CD4-positive, alpha-beta memory T cell (primary cell): ENCODE data around the gene TTC6. TPM values are rescaled to one million over a fixed set of nuclear protein-coding genes. Genes with fewer than 3 reads are reported as not detected.

Source experiments
- CTCF ChIA-PET: fragments of 350-600 bp; sonication (Branson Sonifier 250); formaldehyde crosslinking; loops from one replicate; lab custom pipeline; 2021; ENCODE audit warnings: inconsistent platforms; ENCODE audit not compliant: partially characterized antibody; lab: Charles Lee
- POLR2A ChIA-PET: fragments of 350-600 bp; sonication (Branson Sonifier 250); formaldehyde crosslinking; loops from one replicate; lab custom pipeline; 2021; ENCODE audit not compliant: partially characterized antibody; lab: Charles Lee
- DNase-seq, 5 donors: peaks; one replicate each; pipeline versions ENCODE4 v3.0.0 to v3.0.0-alpha.2; 2020 to 2022; ENCODE audit warnings: mixed read lengths in 1 of 5
- H3K27ac ChIP-seq: one replicate; pipeline ENCODE4 v1.7.0; 2013; ENCODE audit warnings: low read depth, low read length
- H3K27me3 ChIP-seq: 2 replicates; pipeline ENCODE4 v1.7.0; 2013; ENCODE audit warnings: mild to moderate bottlenecking, low read length, moderate library complexity; ENCODE audit not compliant: insufficient read depth
- H3K36me3 ChIP-seq: 2 replicates; pipeline ENCODE4 v1.7.0; 2013; ENCODE audit warnings: mild to moderate bottlenecking, low read length, moderate library complexity; ENCODE audit not compliant: insufficient read depth
- H3K4me1 ChIP-seq: 2 replicates; pipeline ENCODE4 v1.7.0; 2013; ENCODE audit warnings: mild to moderate bottlenecking, low read length, moderate library complexity; ENCODE audit not compliant: insufficient read depth
- H3K4me3 ChIP-seq, 2 donors: one replicate each; pipeline ENCODE4 v1.7.0; 2013; ENCODE audit warnings: low read length in 2 of 2, mild to moderate bottlenecking in 1 of 2
- H3K9me3 ChIP-seq, 2 donors: one replicate each; pipeline ENCODE4 v1.7.0; 2013; ENCODE audit warnings: low read length in 2 of 2, control low read depth in 1 of 2; ENCODE audit not compliant: control insufficient read depth in 1 of 2
- H3K27ac Mint-ChIP-seq, 7 donors: one replicate each; pipeline ENCODE4 v1.8.0; 2020 to 2021; ENCODE audit warnings: mixed read lengths in 7 of 7, mild to moderate bottlenecking in 6 of 7, inconsistent platforms in 3 of 7, moderate library complexity in 3 of 7
- H3K27me3 Mint-ChIP-seq, 2 donors: one replicate each; pipeline ENCODE4 v1.8.0; 2020 to 2021; ENCODE audit warnings: mixed read lengths in 2 of 2
- H3K36me3 Mint-ChIP-seq, 2 donors: one replicate each; pipeline ENCODE4 v1.8.0; 2020 to 2021; ENCODE audit warnings: mixed read lengths in 2 of 2, inconsistent platforms in 1 of 2, mild to moderate bottlenecking in 1 of 2
- H3K4me1 Mint-ChIP-seq, 4 donors: one replicate each; pipeline ENCODE4 v1.8.0; 2020 to 2021; ENCODE audit warnings: mixed read lengths in 4 of 4, mild to moderate bottlenecking in 1 of 4
- H3K4me3 Mint-ChIP-seq, 8 donors: one replicate each; pipeline ENCODE4 v1.8.0; 2020 to 2021; ENCODE audit warnings: mixed read lengths in 8 of 8, mild to moderate bottlenecking in 7 of 8, moderate library complexity in 6 of 8, inconsistent platforms in 3 of 8
- H3K9me3 Mint-ChIP-seq, 8 donors: one replicate each; pipeline ENCODE4 v1.8.0; 2020 to 2021; ENCODE audit warnings: mixed read lengths in 8 of 8, mild to moderate bottlenecking in 5 of 8, inconsistent platforms in 3 of 8, moderate library complexity in 1 of 8
- intact Hi-C: fragments of 100-400 bp; cut with micrococcal nuclease; formaldehyde crosslinking; loops from one replicate; pipeline ENCODE4 v1.15.1; 2023
- polyA plus RNA-seq, 2 donors: library from polyadenylated mRNA; unstranded; fragments of 300-500 nt; fragmentation: Illumina TruSeq; gene quantifications; one replicate each; pipeline ENCODE4 v1.2.3, GENCODE V29; 2021
- total RNA-seq, 2 experiments: library from RNA; stranded (reverse); gene quantifications; one replicate each; pipeline ENCODE4 v1.2.3, GENCODE V29; 2021

Gene TTC6
- total and polyA plus RNA-seq, 4 experiments from 2014 or later = not detected

DNA sequence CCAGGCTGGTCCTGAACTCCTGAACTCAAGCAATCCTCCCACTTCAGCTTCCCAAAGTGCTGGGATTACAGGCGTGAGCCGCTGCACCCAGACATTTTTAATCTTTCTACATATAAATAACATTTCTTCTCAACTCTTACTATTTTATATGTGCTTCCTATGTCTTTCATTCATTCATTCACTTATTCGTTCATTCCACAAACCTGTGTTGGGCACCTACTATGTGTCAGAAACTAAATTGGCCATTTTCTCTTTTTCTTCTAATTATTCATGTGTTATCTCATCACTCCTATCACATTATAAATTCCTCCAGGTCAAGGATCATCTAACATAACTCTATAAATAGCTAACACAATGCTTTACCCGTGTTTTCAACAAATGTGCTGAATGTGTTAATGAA is 24.0 kb upstream of the TTC6 start:
- ChIA-PET CTCF (no interaction called here), POLR2A (no interaction called here)
- intact Hi-C loops = no loop called here
- Mint-ChIP-seq H3K4me3 (no peak overlapping the region), H3K27ac (no peak overlapping the region), H3K36me3 (no peaks in the 10 kb centered on the region), H3K27me3 (peaks cover 0 to 3% of the 10 kb centered on the region in 2 donors), H3K4me1 (no peaks in the 10 kb centered on the region), H3K9me3 (peaks cover 1 to 11% (median 4%) of the 10 kb centered on the region in 8 donors)
- Histone ChIP-seq H3K4me1 (no peaks in the 10 kb centered on the region), H3K4me3 (no peak overlapping the region), H3K27ac (no peak overlapping the region), H3K27me3 (no peaks in the 10 kb centered on the region), H3K9me3 (no peaks in the 10 kb centered on the region), H3K36me3 (no peaks in the 10 kb centered on the region)
- DNase-seq = no peak

DNA sequence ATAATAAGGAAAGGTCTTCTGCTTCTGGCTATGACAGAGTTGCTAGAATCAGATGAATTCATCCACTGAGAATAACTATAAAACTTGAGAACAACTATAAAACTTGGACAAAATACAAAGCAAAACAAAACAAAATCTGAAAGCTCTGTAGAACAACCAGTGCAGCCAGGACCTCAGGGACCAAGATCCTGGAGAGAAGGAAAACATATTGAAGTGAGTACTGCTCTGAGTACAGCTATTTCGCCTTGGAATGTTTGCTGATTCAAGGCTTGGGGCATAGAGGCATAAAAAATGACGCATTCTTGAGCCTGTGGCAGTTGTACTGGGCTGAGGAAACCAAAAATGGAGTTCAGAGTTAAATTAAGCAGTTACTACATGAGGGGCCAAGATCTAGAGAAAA is 22.1 kb upstream of the TTC6 start:
- Mint-ChIP-seq H3K36me3 (no peaks in the 10 kb centered on the region), H3K27me3 (peaks cover 5 to 6% of the 10 kb centered on the region in 2 donors), H3K4me3 (no peak overlapping the region), H3K9me3 (peaks cover 2 to 11% (median 4%) of the 10 kb centered on the region in 8 donors), H3K4me1 (no peaks in the 10 kb centered on the region), H3K27ac (no peak overlapping the region)
- POLR2A ChIA-PET = no interaction called here
- Histone ChIP-seq H3K4me1 (no peaks in the 10 kb centered on the region), H3K27ac (no peak overlapping the region), H3K4me3 (no peak overlapping the region), H3K9me3 (no peaks in the 10 kb centered on the region), H3K36me3 (no peaks in the 10 kb centered on the region), H3K27me3 (no peaks in the 10 kb centered on the region)
- no peak for DNase-seq
- intact Hi-C loops = no loop called here
- CTCF ChIA-PET = no interaction called here

DNA sequence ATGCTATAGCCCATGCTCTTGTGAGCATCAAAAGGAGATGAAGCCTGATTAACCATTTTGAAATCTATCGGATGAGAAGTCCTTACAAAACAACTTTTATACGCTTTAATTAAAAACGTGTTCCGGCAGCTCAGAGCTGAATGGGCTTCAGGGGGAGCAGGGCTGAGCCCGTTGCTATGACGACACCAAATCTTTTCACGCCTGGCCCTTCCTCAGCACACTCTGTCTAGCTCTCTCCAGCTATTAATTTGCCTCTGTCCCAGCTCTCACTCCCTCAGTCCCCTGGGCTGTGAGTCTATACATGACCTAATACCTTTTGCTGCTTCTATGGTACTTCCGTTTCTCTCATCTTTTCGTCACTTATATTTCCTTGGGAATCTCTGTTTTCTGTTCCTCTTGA is 16.2 kb upstream of the TTC6 start:
- no peak overlapping the region for H3K27ac ChIP-seq
- Mint-ChIP-seq H3K9me3 (peaks cover 0 to 8% (median 3%) of the 10 kb centered on the region in 8 donors), H3K36me3 (peaks cover 0 to 4% of the 10 kb centered on the region in 2 donors), H3K27me3 (peaks cover 8 to 10% of the 10 kb centered on the region in 2 donors), H3K4me3 (no peak overlapping the region), H3K27ac (no peak overlapping the region), H3K4me1 (no peaks in the 10 kb centered on the region)
- H3K4me3 ChIP-seq = no peak overlapping the region
- no peaks in the 10 kb centered on the region for H3K27me3 ChIP-seq
- no peaks in the 10 kb centered on the region for H3K9me3 ChIP-seq
- CTCF ChIA-PET = no interaction called here
- no peak for DNase-seq
- intact Hi-C loops = no loop called here
- no peaks in the 10 kb centered on the region for H3K4me1 ChIP-seq
- POLR2A ChIA-PET = no interaction called here
- H3K36me3 ChIP-seq = no peaks in the 10 kb centered on the region

DNA sequence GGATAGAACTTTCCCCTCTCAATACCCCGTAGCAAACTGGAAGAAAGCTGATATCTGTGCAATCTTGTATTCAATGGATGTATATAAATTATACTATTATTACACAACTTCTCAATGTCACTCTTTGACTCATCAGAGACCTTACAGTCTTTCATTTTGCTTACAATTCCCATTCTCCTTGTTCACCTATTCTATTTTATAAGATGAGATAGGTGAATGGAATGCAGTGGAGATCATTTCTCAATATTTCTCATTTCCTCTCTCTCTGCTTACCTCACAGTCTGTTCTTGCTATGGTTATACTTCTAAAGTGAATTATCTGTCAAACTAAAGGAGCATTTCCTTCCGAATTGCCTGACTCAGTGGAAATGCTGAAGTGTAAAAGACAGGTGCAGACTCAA is 15.3 kb upstream of the TTC6 start:
- H3K4me1 Mint-ChIP-seq = no peaks in the 10 kb centered on the region
- peaks cover 0 to 10% (median 2%) of the 10 kb centered on the region in 8 donors for H3K9me3 Mint-ChIP-seq
- Histone ChIP-seq H3K36me3 (no peaks in the 10 kb centered on the region), H3K4me3 (no peak overlapping the region), H3K9me3 (no peaks in the 10 kb centered on the region), H3K27ac (no peak overlapping the region), H3K4me1 (no peaks in the 10 kb centered on the region), H3K27me3 (no peaks in the 10 kb centered on the region)
- intact Hi-C loops = no loop called here
- no peak overlapping the region for H3K4me3 Mint-ChIP-seq
- ChIA-PET CTCF (no interaction called here), POLR2A (no interaction called here)
- peaks cover 0 to 4% of the 10 kb centered on the region in 2 donors for H3K36me3 Mint-ChIP-seq
- H3K27ac Mint-ChIP-seq = no peak overlapping the region
- DNase-seq = no peak
- H3K27me3 Mint-ChIP-seq = peaks cover 8 to 13% of the 10 kb centered on the region in 2 donors

DNA sequence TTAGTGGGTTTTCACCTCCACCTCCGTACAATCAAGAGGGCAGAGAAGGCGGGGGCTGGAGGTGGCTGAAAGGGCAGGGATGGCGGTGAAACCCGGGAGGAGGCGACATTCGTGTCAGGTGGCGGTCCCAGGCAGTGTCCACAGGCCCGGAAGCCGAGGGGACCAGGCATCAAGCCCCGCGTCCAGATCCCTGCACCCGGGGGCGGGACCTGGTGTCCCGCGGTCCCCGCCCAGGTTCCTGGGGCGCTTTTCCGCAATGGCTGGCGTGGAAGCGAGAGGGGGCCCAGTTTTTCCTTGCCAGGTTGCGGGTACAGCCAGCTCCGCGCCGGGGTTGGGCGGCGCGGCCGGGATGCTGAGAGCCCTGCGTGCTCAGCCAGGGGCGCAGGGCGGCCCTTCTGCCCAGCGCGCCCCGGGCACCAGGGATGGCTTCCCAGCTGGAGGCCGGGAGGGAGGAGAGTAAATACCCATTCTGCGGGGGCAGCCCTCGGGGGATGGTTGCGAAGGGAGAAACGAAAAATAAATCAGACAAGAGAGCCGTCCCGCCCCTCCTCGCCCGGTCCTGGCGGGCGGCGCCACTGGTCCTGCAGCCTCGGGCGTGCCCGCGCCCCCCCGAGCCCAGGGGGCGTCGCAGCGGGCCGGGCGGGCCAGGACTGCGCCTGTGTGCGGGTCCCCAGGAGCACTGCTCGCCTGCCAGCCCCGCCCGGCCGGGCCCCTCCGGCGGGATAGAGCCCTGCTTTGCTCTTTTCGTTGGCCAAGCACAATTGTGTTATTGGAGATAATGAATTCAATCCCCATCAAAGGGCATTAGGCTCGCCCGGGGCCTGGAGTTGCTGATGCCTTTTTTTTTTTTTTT is 11.8 kb upstream of the TTC6 start:
- Mint-ChIP-seq H3K36me3 (peaks cover 0 to 4% of the 10 kb centered on the region in 2 donors), H3K27me3 (peaks cover 26 to 30% of the 10 kb centered on the region in 2 donors), H3K9me3 (peaks cover 0 to 21% (median 12%) of the 10 kb centered on the region in 8 donors), H3K27ac (no peak overlapping the region), H3K4me3 (peak overlapping the region in 2 of 8 donors; percentile 23 to 39), H3K4me1 (no peaks in the 10 kb centered on the region)
- ChIA-PET CTCF (no interaction called here), POLR2A (no interaction called here)
- Histone ChIP-seq H3K27me3 (peaks cover 5% of the 10 kb centered on the region), H3K4me1 (no peaks in the 10 kb centered on the region), H3K9me3 (no peaks in the 10 kb centered on the region), H3K27ac (no peak overlapping the region), H3K4me3 (no peak overlapping the region), H3K36me3 (no peaks in the 10 kb centered on the region)
- intact Hi-C loops = no loop called here
- no peak for DNase-seq

DNA sequence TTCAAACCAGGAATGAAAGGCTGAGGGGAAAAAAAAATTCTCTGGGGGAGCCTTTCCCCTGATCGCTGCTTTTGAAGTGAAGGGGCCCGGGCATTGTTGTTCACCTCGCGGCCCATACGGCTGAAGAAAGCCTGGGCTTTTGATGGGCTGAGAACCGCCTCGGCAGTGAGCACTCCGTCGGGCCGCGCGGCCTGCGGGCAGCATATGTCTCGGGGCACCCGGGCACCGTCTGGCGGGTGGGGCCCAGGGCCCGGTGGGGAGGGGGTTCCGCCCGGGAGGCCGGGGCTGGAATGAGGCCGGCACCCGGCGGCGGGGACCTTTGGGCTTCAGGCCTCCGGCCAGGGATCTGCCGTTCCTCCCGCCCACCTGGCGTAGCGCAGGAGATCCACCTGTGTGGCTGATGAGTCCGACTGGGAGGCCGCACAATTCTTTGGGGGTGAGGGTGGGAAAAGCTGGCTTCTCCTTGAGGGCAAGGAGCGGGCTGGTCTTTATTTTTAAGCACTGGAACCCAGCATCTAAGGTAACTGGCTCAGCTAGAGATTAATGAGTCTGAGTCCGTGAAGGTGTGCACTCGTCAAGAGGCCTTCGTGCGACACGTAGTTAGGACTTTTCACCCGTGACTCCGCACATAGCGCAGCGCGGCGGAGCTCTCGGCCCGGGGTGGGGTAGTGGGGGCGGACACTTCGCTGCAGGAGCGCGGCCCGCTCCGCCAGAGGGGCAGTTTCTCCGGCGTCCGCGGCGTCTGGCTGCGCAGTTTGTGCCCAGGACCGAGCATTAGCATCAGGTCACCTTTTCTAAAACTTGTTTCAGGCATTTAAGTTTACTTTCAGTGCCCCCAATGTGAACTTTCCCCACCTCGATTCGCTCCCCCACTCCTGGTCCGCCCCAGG is 11.0 kb upstream of the TTC6 start:
- intact Hi-C loops = no loop called here

DNA sequence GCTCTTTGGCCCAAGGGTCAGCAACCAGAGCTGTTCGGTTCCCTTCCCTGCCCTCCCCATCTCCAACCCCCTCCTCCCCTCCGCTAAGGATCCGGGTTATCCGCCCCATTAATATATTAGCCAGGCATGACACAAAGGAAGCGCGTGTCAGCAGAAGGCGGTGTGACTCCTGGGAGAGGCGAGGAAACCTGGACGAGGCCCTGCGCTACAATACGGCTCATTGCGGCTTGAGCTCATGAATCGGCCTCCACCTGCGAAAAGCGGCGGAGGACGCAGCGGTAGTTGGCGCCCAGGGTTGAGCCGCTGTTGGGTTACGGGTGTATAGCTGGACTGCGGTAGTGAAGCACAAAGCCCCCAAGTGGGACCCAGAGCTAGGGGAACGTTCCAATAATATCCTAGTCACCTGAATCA is 10.3 kb upstream of the TTC6 start:
- intact Hi-C loops = no loop called here
- POLR2A ChIA-PET = no interaction called here
- Histone ChIP-seq H3K9me3 (no peaks in the 10 kb centered on the region), H3K4me3 (no peak overlapping the region), H3K4me1 (no peaks in the 10 kb centered on the region), H3K27me3 (peaks cover 15% of the 10 kb centered on the region), H3K36me3 (no peaks in the 10 kb centered on the region), H3K27ac (no peak overlapping the region)
- CTCF ChIA-PET = no interaction called here
- Mint-ChIP-seq H3K9me3 (peaks cover 0 to 31% (median 20%) of the 10 kb centered on the region in 8 donors), H3K4me1 (no peaks in the 10 kb centered on the region), H3K36me3 (peaks cover 0 to 4% of the 10 kb centered on the region in 2 donors), H3K27me3 (peaks cover 35 to 41% of the 10 kb centered on the region in 2 donors), H3K4me3 (no peak overlapping the region), H3K27ac (no peak overlapping the region)
- DNase-seq = no peak

More for the DNA sequence above, 11.0 kb upstream of the TTC6 start:
- Histone ChIP-seq H3K27ac (no peak overlapping the region), H3K36me3 (no peaks in the 10 kb centered on the region), H3K9me3 (no peaks in the 10 kb centered on the region), H3K4me1 (no peaks in the 10 kb centered on the region), H3K27me3 (peaks cover 11% of the 10 kb centered on the region), H3K4me3 (no peak overlapping the region)
- H3K27ac Mint-ChIP-seq = no peak overlapping the region
- H3K4me3 Mint-ChIP-seq = no peak overlapping the region
- peaks cover 0 to 4% of the 10 kb centered on the region in 2 donors for H3K36me3 Mint-ChIP-seq
- ChIA-PET CTCF (no interaction called here), POLR2A (no interaction called here)
- H3K4me1 Mint-ChIP-seq = no peaks in the 10 kb centered on the region
- peaks cover 2 to 29% (median 18%) of the 10 kb centered on the region in 8 donors for H3K9me3 Mint-ChIP-seq
- DNase-seq = no peak
- H3K27me3 Mint-ChIP-seq = peaks cover 34 to 38% of the 10 kb centered on the region in 2 donors
